Measurements from ENCODE around the gene ARVCF.

- TF ChIP-seq CTCF (conservative IDR thresholded peaks at IDR 0.05 in 1 of 2, IDR thresholded peaks at IDR 0.05 in 1 of 2; ENCODE audit: extremely low read depth in 1 of 2, insufficient read depth in 1 of 2, low read depth in 1 of 2, low read length in 2 of 2): no peak
- TF ChIP-seq EZH2 (IDR thresholded peaks at IDR 0.05; ENCODE audit: borderline replicate concordance, low read length): no peak
Observed at GRCh38 chr22:19969141-19969928, 47.3 kb downstream of the ARVCF start.

Data from mammary epithelial cell (primary cell).